ENCODE measurements around the gene ANKRD31.

DNA sequence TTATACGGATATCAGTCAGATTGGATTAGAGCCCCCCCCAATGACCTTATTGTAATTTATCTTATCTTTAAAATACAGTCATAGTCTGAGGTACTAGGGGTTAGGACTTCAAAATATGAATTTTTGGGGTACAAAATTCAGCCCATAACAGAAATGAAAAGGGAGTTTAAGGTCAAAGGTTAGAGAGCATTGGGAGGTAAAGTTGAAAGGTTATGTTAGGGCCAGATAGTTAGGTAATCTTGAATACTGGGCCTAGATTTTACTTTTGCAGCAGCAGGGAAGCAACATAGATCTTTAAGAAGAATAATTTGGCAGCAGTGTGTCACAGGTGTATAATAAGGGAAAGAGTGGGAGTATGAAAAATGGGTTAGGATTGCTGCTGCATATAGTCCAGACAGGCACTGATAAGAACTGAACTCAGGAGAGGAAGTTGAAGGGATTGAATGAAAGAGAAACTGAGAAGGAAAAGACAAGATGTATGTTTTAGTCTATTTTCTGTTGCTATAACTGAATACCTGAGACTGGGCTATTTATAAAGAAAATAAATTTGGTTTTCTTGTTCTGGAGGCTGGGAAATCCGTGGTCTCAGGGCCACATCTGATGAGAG lies 173.7 kb downstream of the ANKRD31 start:
- TF ChIP-seq EZH2 (IDR thresholded peaks at IDR 0.05; ENCODE audit: low read length, unreplicated experiment) = no peak
- no peak for TF ChIP-seq CTCF (conservative IDR thresholded peaks at IDR 0.05; ENCODE audit: low read depth, low read length)
- no peak for TF ChIP-seq EZH2phosphoT487 (IDR thresholded peaks at IDR 0.05; ENCODE audit: borderline replicate concordance, low read length)

All from PC-3 (cell line).